RPMI8226 (cell line): ENCODE results near the gene CBLIF.
"Not testable (repeated sequence)": the region's sequence is repeated elsewhere in the genome, so short reads cannot be mapped to it uniquely, and the experiment has no call there.

Experiments
- DNase-seq: peaks from one replicate; pipeline ENCODE4 v3.0.0-alpha.2; 2015

Gene CBLIF

DNA sequence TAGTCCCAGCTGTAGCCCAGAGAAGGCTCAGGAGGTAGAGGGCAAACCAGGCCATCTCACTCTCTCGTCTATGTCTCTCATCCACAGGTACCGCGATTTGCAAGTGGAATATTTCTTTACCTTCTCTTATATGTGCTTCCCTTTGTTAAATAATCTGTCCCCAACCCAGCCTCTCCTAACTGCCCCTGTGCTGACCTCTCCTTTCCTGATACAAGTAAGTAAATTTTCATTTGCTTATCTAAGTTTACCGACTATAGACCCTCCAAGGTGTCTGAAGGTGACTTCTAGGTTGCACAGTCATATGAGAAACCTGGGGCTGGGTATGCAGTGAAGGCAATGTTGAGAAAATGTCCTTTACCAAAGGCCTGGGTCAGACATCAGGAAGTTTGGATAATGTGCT lies at the start of gene CBLIF:
Gene CBLIF (minus strand): TSS at position 101 of the 400 bp plus-strand sequence. CDS start 46 bp downstream, at position 55.
- no peak for DNase-seq

DNA sequence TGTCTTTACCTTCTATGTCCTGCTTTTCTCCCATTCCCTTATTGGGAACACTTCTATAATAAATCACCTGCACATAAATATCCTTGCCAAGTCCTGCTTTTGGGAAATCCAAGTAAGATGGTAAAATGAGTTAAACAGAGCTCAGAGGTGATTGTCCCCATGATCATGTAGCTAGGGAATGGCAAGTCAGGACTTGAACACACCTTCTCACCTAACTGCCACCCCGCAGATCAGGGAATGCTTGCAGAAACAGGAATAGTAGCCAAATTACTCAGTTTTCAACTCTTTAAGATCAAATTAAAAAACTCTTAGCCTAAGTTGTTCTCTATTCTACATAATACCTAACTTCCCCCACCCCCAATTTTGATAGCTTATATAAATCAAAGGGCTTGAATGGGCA lies 49.3 kb upstream of the CBLIF start:
- DNase-seq = no peak

DNA sequence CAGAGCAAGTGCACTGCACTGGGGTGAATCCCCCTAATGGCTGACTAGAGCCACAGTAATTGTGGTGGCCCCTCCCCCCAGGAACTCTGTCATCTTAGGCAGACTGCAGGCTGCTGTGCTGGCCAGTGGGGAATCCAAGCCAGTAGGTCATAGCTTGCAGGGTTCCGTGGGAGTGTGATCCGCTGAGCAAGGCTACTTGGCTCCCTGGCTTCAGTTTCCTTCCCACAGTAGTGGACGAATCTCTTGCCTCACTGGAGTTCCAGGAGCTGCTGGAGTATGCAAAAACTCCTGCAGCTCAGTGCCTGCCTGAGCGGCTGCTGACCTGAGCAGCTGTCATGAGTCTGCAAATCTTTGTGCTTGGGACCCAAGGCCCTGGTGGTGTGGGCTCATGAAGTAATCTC lies 46.5 kb upstream of the CBLIF start:
- no peak for DNase-seq

DNA sequence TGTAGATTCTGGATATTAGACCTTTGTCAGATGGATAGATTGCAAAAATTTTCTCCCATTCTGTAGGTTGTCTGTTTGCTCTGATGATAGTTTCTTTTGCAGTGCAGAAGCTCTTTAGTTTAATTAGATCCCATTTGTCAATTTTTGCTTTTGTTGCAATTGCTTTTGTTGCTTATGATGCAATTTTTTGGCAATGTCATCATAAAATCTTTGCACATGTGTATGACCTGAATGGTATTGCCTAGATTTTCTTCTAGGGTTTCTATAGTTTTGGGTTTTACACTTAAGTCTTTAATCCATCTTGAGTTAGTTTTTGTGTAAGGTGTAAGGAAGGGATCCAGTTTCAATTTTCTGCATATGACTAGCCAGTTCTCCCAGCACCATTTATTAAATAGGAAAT lies 41.9 kb upstream of the CBLIF start:
- DNase-seq = not testable (repeated sequence)

DNA sequence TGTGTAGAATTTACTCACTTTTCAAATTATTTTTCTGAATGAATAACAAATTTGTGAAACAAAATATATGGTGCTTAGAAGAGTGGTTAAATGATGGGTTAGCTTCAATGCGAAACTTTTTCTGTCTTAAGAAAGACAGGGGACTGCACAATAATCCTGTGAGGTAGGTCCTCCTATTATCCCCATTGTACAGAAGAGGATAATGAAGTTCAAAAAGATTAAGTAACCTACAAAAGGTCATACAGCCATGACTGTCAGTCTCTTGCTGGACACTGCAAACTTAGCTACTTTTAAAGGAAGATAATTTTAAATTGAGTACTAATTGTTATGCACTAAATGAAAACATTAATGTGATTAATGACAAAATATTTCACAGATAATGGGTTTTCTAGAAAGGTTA lies 38.3 kb upstream of the CBLIF start:
- no peak for DNase-seq

DNA sequence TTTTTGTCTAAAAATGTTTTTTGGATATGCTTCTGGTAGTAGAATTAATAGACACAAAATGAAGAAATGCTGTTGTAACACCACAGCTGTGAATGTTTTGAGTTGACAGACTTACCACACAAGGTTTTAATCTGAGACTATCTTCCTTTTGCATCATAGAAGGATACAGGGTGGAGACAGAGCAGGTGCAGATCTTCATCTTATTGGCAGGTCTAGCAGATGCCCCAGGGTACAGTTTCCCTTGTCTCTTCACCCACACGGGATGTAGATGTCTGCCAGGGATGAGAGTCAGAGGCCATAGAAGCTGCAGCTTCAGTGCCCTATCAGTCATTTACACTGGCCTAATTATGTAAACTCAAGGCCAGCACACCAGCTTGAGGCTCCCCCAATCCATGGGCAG lies 34.3 kb upstream of the CBLIF start:
- DNase-seq = no peak

DNA sequence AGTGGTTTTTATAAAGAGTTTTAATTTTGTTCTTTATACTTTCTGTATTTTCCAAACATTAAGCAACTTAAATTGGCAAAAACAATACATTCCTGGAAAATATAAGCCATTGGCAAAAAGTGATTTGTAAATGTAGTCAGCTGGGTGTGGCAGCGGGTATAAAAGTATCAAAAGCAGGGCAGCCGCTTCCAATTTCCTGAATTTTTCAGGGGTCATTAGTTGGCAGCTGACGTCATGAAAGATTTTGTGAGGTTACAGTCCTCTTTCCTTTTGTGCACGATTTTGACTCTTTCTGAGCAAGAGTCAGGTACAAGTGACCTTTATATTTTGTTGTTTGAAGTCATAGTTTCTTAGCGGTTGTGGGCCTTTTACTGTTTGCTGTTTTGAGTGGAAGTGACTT lies 33.3 kb upstream of the CBLIF start, which contains the start of gene OOSP3:
Gene OOSP3 (plus strand): TSS at position 208 of the 400 bp plus-strand sequence. CDS start 27 bp downstream, at position 235.
- DNase-seq = no peak

DNA sequence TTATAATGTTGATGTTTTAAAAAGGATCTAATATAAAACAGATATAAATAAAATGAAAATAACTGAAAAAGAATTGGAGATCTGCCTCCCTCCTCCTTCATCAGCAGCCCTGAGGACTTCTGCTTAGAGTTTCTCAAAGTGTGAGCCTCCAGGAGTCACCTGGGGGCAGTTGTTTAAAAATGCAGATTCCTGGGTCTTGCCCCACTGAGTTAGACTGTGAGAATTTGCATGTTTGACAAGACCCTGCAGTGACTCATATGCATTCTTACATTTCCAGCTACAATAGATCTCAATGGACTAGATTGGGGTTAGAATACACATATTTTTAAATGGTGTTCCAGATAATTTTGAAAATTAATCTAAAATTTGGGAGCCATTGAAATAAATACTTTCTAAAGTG lies 32.5 kb upstream of the CBLIF start:
- no peak for DNase-seq

DNA sequence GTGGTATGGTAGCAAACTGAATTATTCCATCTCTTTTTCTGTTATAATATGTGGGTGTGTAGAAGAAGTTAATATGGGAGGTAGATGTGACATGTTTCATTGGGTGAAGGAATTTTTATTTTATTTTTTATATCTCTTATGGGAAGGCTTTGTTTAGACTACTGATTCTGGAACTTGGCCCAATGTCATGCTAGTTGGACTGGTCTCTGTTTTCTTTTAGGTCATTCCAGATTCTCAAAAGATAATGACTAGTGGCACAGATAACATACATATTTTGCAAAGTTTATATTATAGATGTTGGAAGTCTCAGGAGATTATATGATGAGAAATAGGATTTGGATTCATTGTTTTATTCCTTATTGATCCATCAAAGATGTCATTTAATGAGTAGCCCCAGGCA lies 32.0 kb upstream of the CBLIF start:
- DNase-seq = no peak

DNA sequence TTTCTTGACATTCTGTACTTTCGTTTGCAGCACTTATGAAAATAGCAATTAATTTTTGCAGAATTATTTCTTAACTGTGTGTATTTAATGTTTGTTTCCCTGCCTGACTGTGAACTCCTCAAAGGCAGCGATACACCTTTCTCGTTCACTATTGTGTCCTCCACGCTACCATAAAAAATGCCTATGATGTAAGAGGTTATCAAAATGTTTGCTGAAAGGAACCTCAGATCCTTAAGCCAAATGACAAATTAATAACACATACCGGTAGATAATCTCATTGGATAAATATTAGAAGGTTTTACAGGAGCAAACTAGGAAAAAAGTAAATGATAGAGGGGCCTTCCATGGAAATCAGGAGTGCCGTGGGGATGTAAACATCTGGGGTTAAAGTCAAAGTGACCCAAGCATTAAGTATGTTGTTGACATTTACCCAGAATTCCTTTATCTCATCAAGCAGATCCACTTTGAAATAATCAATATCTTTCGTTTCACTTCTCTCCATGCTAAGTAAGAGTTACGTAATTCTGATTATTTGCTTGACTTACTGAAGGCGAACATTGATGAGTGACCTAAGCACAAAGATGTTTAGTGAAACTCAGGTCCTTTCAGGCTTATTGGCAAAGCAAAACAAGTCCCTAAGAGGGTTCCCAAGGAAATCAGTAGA lies 30.7 kb upstream of the CBLIF start:
- no peak for DNase-seq

DNA sequence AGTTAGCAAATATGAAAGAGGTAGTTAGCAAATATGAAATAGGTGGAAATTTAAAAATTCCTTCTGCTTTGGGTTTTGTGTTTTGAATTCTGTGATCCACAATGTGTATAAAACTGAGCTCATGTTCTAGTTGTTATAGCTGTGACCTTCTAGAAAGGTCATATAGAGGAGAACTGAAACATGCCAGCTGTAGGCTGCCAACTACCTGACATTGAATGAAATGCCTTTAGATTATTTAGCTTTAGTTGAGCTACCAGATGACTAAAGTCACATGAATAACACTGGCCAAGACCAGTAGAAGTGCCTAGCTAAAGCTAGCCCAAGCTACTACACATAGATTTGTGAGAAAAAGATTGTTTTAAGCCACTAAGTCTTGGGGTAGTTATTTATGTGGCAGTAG lies 26.8 kb upstream of the CBLIF start:
- DNase-seq = no peak

DNA sequence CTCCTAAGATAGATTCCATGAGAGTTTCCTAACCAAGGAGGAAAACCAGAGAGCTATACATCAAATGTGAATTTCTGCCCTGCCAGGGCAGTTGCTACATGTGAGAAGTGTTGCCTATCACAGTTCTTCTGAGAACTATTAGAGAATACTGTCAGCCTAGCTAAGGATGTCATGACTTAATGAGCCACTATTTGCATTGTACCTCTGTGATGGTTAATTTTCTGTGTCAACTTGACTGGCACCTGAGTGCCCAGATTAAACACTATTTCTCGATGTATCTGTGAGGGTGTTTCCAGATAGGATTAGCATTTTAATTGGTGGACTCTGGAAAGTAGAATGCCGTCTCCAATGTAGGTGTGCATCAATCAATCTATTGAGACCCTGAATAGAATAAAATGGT lies 22.6 kb upstream of the CBLIF start:
- no peak for DNase-seq

DNA sequence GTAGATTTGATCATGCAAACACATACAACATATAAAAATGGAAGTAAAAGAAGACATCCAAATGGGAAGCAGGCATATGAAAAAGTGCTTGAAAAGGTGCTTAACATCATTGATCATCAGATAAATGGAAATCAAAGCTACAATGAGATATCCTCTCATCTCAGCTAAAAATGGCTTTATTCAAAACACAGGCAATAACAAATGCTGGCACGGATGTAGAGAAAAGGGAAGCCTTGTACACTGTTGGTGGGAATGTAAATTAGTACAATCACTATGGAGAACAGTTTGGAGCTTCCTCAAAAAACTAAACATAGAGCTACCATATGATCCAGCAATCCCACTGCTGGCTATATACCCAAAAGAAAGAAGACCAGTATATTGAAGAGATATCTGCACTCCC lies 21.5 kb upstream of the CBLIF start:
- no peak for DNase-seq

DNA sequence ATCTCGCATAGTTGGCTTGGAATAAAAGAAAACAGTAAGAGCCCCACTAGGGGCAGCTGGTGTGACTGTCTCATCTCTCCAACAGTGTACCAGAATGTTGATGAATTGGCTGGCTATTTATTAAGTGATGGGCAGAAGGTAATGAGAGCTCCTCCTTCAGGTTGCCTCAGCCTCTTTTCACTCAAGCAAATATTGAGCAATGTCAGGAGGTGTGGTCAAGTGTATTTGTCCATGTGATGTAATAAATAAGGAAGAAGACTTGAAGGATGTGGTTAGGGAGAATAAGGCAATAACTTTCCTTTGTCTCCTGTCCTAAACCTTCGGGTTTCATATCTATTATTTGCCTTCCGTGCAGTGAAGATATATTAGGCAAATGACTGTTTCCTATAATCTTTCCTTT lies 21.1 kb upstream of the CBLIF start, which contains the start of gene TCN1:
Gene TCN1 (minus strand): TSS at position 91 of the 400 bp plus-strand sequence. CDS start 17 bp downstream, at position 74.
- DNase-seq = no peak

DNA sequence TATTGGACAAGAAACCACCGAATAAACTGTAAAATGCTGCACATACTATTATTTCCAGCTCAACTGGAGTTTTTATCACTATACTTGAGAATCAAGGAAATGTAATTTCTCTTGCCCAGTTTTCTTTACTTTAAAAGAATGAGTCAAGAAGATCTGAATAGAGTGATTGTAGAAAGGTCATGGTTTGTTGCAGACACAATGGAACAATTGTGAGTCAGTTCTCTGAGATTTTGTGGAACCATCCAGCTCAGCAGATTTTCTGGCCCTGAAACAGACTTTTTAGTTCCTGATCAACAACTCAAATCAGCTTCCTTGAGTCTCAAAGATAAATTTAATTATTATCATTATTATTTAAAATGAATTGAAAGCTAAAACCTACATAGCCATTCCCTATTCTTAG lies 19.7 kb upstream of the CBLIF start:
- DNase-seq = no peak

DNA sequence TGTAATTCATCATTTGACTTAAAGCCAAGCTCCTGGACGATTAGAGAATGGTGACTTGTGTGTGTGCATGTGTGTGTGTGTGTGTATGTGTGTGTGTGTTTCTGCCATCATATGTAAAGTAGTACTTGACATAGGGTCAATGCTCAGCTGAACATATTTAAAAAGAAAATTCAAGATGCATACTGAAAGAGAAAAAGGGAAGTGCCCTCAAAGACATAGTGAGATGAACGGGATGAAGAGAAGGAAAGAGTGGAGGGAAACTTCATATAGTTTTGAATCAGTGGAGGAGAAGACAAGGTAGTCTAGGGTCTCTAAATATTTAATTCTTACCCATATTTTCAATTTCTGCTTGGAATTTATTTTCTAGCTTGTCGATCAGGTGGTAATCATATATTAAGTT lies 17.0 kb upstream of the CBLIF start:
- no peak for DNase-seq

DNA sequence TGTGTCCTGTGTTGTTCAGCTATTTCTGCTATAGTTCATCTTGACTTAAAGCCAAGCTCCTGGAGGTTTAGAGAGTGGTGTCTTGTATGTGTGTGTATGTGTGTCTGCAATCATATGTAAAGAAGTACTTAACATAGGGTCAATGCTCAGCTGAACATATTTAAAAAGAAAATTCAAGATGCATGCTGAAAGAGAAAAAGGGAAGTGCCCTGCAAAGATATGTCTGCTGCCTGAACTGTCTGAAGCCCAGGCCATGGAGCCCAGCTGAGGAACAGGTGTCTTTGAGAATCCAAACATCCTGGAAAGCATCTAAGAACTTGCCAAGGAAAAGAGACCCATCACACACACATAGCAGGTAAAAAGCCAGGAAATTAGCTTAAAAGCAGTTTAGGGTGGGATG lies 14.4 kb upstream of the CBLIF start:
- DNase-seq = no peak

DNA sequence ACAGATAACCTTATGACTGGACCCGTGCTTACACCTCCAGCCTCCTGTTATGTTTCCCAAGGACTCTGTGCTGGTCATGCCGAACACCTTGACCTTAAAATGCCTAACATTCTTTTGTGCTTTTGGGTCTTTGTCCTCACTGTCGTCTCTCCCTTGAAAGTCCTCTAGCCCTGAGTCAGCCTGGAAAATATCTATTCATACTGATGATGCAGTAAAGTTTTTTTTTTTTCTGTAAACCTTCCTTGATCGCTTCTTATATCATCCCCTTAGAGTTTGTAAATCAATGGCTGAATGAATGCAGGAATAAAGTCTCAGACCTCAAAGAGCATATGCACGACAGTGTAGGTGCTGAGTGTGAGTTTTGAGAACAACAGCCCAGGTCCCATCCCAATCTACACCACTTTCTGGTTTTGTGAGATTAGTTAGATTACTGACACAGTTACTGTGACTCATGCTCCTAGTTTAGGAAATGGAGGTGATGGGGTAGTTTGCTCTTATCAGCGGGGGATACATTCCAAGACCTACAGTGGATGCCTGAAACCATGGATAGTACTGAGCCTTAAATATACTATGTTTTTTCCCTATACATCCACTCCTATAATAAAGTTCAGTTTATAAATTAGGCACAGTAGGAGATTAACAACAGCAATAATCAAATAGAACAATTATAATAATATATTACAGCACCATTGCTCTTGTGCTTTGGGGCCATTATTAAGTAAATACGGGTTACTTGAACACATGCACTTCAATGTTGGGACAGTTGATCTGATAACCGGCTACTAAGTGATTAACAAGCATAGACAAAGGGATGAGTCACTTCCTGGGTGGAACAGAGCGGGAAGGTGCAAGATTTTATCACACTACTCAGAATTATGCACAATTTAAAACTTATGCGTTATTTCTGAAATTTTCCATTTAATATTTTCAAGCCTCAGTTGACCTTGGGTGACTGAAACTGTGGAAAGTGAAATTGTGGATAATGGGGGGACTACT lies 12.4 kb upstream of the CBLIF start:
- no peak for DNase-seq

DNA sequence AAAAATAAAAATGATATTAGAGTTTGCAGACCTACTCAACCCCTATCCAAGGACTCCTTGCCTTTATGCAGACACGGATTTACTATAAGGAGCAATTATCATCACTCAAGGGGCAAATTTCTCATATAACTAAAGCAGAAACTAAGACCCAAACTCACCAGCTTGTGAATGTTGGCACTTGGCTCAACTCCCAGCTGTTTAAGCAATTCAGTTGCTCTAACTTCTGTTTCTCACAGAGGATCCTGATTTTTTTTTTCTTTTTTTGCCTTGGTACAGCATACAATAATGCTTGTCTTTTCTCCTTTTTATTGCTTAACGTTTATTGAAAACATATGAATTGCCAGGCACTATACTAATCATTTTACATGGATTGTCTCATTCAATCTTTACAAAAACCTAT lies 9.6 kb upstream of the CBLIF start:
- no peak for DNase-seq

DNA sequence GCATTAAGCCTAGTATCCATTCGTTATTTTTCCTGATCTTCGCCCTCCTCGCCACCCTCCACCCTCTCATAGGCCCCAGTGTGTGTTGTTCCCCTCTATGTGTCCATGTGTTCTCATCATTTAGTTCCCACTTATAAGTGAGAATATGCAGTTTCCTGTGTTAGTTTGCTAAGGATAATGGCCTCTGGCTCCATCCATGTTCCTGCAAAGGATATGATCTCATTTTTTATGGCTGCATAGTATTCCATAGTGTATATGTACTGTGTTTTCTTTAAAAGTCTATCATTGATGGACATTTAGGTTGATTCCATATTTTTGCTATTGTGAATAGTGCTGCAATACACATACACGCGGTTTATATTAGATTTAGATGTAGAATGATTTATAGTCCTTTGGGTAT lies 6.1 kb upstream of the CBLIF start:
- DNase-seq = not testable (repeated sequence)

DNA sequence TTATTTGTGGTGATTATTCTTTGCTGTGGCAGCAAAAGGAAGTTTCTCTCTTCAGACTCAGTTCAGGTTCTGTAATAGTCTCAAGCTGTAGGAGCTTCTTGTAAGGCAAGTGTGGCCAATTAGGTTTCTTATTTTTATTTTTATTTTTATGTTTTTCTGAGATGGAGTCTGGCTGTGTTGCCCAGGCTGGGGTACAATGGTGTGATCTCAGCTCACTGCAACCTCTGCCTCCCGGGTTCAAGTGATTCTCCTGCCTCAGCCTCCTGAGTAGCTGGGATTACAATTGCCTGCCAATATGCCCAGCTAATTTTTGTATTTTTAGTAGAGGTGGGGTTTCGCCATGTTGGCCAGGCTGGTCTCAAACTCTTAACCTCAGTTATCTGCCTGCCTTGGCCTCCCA lies 4.3 kb upstream of the CBLIF start:
- not testable (repeated sequence) for DNase-seq

DNA sequence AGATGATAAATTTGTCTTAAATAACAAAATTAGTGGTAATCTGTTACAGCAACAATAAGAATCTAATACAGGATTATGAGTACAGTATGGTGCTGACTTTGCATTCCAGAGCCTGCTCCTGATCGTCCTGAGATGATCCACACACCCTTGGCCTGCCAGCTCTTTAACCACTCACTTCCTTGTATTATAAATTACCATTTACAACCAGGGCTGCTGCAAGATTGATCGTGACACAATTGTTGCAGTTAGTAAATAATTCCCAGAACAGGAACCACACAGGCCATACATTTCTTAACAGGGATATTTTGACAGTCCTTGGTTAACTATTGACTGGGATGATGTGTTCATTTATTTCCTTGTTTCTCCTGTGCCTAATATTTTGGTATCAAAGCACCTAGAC lies 3.8 kb upstream of the CBLIF start:
- no peak for DNase-seq

DNA sequence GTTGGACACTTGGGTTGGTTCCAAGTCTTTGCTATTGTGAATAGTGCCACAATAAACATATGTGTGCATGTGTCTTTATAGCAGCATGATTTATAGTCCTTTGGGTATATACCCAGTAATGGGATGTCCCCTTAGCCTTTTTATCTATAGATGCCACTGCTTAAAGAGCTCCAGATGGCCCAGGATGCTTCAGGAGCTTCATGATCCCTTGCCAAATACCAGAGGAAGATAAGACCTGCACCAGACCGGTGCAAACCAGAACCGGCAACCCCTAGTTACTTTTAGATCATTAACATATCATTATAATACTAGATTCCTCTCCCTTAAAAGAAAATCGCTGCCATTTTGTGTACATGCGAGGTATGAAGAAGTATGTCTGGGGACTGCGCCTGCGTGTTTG lies 3.1 kb upstream of the CBLIF start:
- DNase-seq = not testable (repeated sequence)

DNA sequence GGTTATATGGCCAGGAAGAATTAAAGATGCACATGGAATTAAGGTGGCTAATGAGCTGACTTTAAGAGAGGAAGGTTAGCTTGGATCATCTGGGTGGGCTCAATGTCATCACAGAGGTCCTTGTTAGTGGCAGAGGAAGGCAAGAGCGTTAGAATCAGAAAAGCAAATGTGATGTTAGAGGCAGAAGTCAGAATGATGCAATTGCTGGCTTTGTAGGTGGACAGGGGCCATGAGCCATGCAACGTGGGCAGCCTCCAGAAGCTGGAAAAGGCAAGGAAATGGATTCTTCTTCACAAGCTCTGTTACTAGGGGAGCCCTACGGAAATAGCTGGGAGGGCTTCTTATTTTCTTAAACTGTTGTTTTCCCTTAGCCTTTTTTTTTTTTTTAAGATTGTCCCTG lies 2.3 kb upstream of the CBLIF start:
- DNase-seq = no peak
